Activated CD8-positive, alpha-beta T cell treated with anti-CD3 and anti-CD28 coated beads, Interleukin-2, amount 10 ng/mL, durations not matched to agents 7 days and 5 days (primary cell): Measurements from ENCODE around the gene TAS2R8. TPM values are rescaled to one million over a fixed set of nuclear protein-coding genes. Genes with fewer than 3 reads are reported as not detected.
"Not testable (repeated sequence)": the region's sequence is repeated elsewhere in the genome, so short reads cannot be mapped to it uniquely, and the experiment has no call there.

Experiments used
- ATAC-seq: fragments of 150-1000 bp; cut with Tn5 transposase; one replicate; pipeline ENCODE4 v1.10.0; 2021; ENCODE audit warnings: moderate library complexity
- CTCF ChIA-PET: fragments of 350-600 bp; sonication (Branson Sonifier 250); formaldehyde crosslinking; loops from one replicate; lab custom pipeline; 2021; ENCODE audit warnings: antibody characterized with exemption; lab: Charles Lee
- POLR2A ChIA-PET: fragments of 350-600 bp; sonication (Branson Sonifier 250); formaldehyde crosslinking; loops from one replicate; lab custom pipeline; 2021; ENCODE audit warnings: antibody characterized with exemption; lab: Charles Lee
- DNase-seq: peaks from one replicate; pipeline ENCODE4 v3.0.0-alpha.2; 2020
- H3K27ac Mint-ChIP-seq: one replicate; pipeline ENCODE4 v1.8.0; 2021; ENCODE audit warnings: mild to moderate bottlenecking, mixed read lengths
- H3K27me3 Mint-ChIP-seq: one replicate; pipeline ENCODE4 v1.8.0; 2021; ENCODE audit warnings: low read depth, mixed read lengths
- H3K36me3 Mint-ChIP-seq: one replicate; pipeline ENCODE4 v1.8.0; 2021; ENCODE audit warnings: low read depth, mixed read lengths
- H3K4me1 Mint-ChIP-seq: one replicate; pipeline ENCODE4 v1.8.0; 2021; ENCODE audit warnings: low read depth, mixed read lengths
- H3K4me3 Mint-ChIP-seq: one replicate; pipeline ENCODE4 v1.8.0; 2021; ENCODE audit warnings: mild to moderate bottlenecking, mixed read lengths
- H3K9me3 Mint-ChIP-seq: one replicate; pipeline ENCODE4 v1.8.0; 2022; ENCODE audit warnings: mixed read lengths; ENCODE audit not compliant: insufficient read depth
- total RNA-seq, 2 experiments: library from RNA; stranded (reverse); gene quantifications; one replicate each; pipeline ENCODE4 v1.2.3, GENCODE V29; 2021

The TAS2R8 gene
- total RNA-seq, 2 experiments from 2014 or later = not detected

GRCh38 chr12:10810068-10810467 is 3.0 kb upstream of the TAS2R8 start, which contains the start of gene TAS2R9:
TSS of gene TAS2R9 (minus strand) at chr12:10810168. CDS start at chr12:10810075, 93 bp downstream.
- ChIA-PET POLR2A (no interaction called here), CTCF (no interaction called here)
- H3K36me3 Mint-ChIP-seq = no peaks in the 10 kb centered on the region
- H3K27ac Mint-ChIP-seq = no peak within 1 kb of the TSS
- H3K4me3 Mint-ChIP-seq = no peak within 1 kb of the TSS
- H3K4me1 Mint-ChIP-seq = no peaks in the 10 kb centered on the region
- ATAC-seq (no peak), DNase-seq (no peak)
- H3K9me3 Mint-ChIP-seq = peaks cover 4% of the 10 kb centered on the region
- peaks cover 47% of the 10 kb centered on the region for H3K27me3 Mint-ChIP-seq

GRCh38 chr12:10802587-10802986 is 4.5 kb downstream of the TAS2R8 start, which contains the start of gene TAS2R7:
TSS of gene TAS2R7 (minus strand) at chr12:10802627. CDS start at chr12:10802570, 57 bp downstream.
- no peaks in the 10 kb centered on the region for H3K4me1 Mint-ChIP-seq
- peaks cover 30% of the 10 kb centered on the region for H3K27me3 Mint-ChIP-seq
- no peaks in the 10 kb centered on the region for H3K36me3 Mint-ChIP-seq
- no peak within 1 kb of the TSS for H3K27ac Mint-ChIP-seq
- no peak for DNase-seq
- POLR2A ChIA-PET = no interaction called here
- no peak for ATAC-seq
- no peaks in the 10 kb centered on the region for H3K9me3 Mint-ChIP-seq
- CTCF ChIA-PET = no interaction called here
- no peak within 1 kb of the TSS for H3K4me3 Mint-ChIP-seq

- Mint-ChIP-seq H3K27me3 (peaks cover 35% of the 10 kb centered on the region), H3K36me3 (no peaks in the 10 kb centered on the region), H3K4me1 (no peaks in the 10 kb centered on the region), H3K27ac (no peak overlapping the region), H3K4me3 (no peak overlapping the region), H3K9me3 (no peaks in the 10 kb centered on the region)
- POLR2A ChIA-PET = no interaction called here
- CTCF ChIA-PET = no interaction called here
- no peak for DNase-seq
- no peak for ATAC-seq
Measured at GRCh38 chr12:10801741-10802140, 5.3 kb downstream of the TAS2R8 start.

DNA sequence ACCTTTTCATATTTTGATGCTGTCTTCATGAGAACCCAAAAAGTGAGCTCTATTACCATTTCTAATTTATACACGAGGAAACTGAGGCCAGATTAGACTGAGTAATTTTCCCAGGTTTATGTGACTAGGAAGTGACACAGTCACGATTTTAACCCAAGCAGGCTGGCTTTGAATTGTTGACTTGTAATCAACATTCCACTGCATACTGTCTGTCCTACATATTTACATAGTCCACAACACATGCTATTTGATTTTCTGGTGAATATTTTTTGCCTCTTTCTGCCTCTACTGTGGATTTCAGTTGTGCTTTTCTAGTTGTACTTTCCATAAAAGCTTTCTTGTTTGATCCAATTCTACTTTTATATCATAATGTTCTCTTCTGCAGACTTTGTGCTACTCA is 12.9 kb downstream of the TAS2R8 start:
- H3K9me3 Mint-ChIP-seq = no peaks in the 10 kb centered on the region
- CTCF ChIA-PET = no interaction called here

GRCh38 chr12:10791769-10792168 is 15.3 kb downstream of the TAS2R8 start:
- POLR2A ChIA-PET, CTCF ChIA-PET, DNase-seq, H3K36me3 Mint-ChIP-seq, H3K27ac Mint-ChIP-seq, H3K4me1 Mint-ChIP-seq, H3K9me3 Mint-ChIP-seq, H3K4me3 Mint-ChIP-seq, ATAC-seq: not testable (repeated sequence)
- peaks cover 10% of the 10 kb centered on the region for H3K27me3 Mint-ChIP-seq

More for the DNA sequence above, 12.9 kb downstream of the TAS2R8 start:
- peaks cover 19% of the 10 kb centered on the region for H3K27me3 Mint-ChIP-seq
- DNase-seq = no peak
- no peak overlapping the region for H3K27ac Mint-ChIP-seq
- H3K4me1 Mint-ChIP-seq = no peaks in the 10 kb centered on the region
- no peak overlapping the region for H3K4me3 Mint-ChIP-seq
- H3K36me3 Mint-ChIP-seq = no peaks in the 10 kb centered on the region
- ATAC-seq = no peak
- POLR2A ChIA-PET = no interaction called here

- Mint-ChIP-seq H3K27ac (no peak overlapping the region), H3K27me3 (peaks cover 6% of the 10 kb centered on the region), H3K36me3 (no peaks in the 10 kb centered on the region), H3K4me1 (no peaks in the 10 kb centered on the region), H3K4me3 (no peak overlapping the region), H3K9me3 (no peaks in the 10 kb centered on the region)
- ChIA-PET POLR2A (no interaction called here), CTCF (no interaction called here)
- ATAC-seq (no peak), DNase-seq (no peak)
Measured at GRCh38 chr12:10783252-10783651, 23.8 kb downstream of the TAS2R8 start.

GRCh38 chr12:10779103-10779502 is 28.0 kb downstream of the TAS2R8 start:
- Mint-ChIP-seq H3K4me1 (no peaks in the 10 kb centered on the region), H3K27ac (no peak overlapping the region), H3K9me3 (no peaks in the 10 kb centered on the region), H3K36me3 (no peaks in the 10 kb centered on the region), H3K27me3 (peaks cover 17% of the 10 kb centered on the region), H3K4me3 (no peak overlapping the region)
- CTCF ChIA-PET = interaction anchor here (1.4 kb wide), 1 partner anchor 420 kb away, joined by 4 read pairs; no protein-coding TSS in a partner anchor
- DNase-seq (no peak), ATAC-seq (no peak)
- POLR2A ChIA-PET = no interaction called here

DNA sequence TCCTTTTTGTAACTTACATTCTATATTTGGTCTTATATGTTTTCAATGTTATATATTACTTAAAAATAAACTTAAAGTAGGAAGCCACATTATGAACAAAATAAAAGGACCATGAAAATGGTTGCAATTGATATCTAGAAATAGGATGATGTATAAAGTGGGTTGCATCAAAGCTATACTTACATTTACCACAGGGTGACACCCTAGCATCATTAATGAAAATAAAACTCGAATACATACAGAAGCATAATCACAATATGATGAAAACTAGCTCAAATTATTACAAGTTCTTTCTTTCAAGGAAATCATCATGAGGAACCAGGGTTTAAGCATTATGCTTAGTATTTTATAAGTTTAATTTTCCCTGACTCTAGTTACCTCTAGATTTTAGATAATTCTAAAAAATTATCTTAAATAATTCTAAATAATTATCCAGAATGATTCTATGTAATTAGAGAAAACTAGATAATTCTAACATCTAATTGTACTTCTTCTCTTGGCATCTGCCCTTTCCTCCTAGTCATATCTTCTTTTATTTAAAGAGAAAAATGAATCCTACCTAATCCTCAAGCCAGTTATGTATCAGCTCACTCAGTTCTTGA is 35.9 kb downstream of the TAS2R8 start:
- Mint-ChIP-seq H3K27ac (no peak overlapping the region), H3K36me3 (no peaks in the 10 kb centered on the region), H3K4me1 (no peaks in the 10 kb centered on the region), H3K4me3 (no peak overlapping the region), H3K27me3 (peaks cover 57% of the 10 kb centered on the region), H3K9me3 (no peaks in the 10 kb centered on the region)
- DNase-seq = no peak
- ATAC-seq = no peak
- POLR2A ChIA-PET = no interaction called here
- CTCF ChIA-PET = interaction anchor here (0.6 to 4.3 kb wide), 12 partner anchors 11 to 1262 kb away, joined by 3 to 37 read pairs (median 3); partner anchors contain the start of gene PRR4

DNA sequence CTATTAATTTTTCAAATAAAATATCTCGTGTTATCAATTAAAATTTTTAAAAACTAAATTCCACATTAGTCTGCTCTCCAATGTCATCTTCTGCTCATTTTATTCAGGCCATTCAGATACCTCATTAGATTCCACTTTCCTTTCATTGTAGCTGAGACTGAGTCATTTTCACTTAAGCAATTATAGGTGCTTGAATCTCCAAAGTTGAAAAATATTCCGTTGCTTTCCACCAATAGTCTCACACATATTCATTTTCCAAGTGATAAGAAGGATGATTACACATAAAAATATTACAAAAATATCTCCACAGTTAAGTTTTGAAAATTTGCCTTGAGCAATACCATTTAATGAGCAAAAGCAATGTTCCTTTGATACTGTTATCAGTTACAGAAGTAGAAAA is 47.4 kb downstream of the TAS2R8 start:
- H3K9me3 Mint-ChIP-seq = peaks cover 12% of the 10 kb centered on the region
- H3K4me1 Mint-ChIP-seq = no peaks in the 10 kb centered on the region
- no peak for ATAC-seq
- no peak overlapping the region for H3K4me3 Mint-ChIP-seq
- H3K36me3 Mint-ChIP-seq = peaks cover 6% of the 10 kb centered on the region
- no peak overlapping the region for H3K27ac Mint-ChIP-seq
- peaks cover 51% of the 10 kb centered on the region for H3K27me3 Mint-ChIP-seq
- CTCF ChIA-PET = interaction anchor here (0.9 to 2.8 kb wide), 5 partner anchors 10 to 441 kb away, joined by 3 to 16 read pairs (median 3); no protein-coding TSS in a partner anchor
- POLR2A ChIA-PET = no interaction called here
- DNase-seq = no peak

- H3K4me1 Mint-ChIP-seq = no peaks in the 10 kb centered on the region
- H3K27ac Mint-ChIP-seq = no peak overlapping the region
- ATAC-seq = no peak
- H3K36me3 Mint-ChIP-seq = peaks cover 6% of the 10 kb centered on the region
- DNase-seq = no peak
- H3K9me3 Mint-ChIP-seq = peaks cover 12% of the 10 kb centered on the region
- POLR2A ChIA-PET = no interaction called here
- CTCF ChIA-PET = interaction anchor here (2.3 kb wide), 1 partner anchor 9 kb away, joined by 7 read pairs; no protein-coding TSS in a partner anchor
- peaks cover 43% of the 10 kb centered on the region for H3K27me3 Mint-ChIP-seq
- no peak overlapping the region for H3K4me3 Mint-ChIP-seq
Measured at GRCh38 chr12:10756194-10756593, 50.9 kb downstream of the TAS2R8 start.
